NOMO-1 (cell line): ENCODE results near the gene ZC3H13.
A peak's percentile ranks its signal among the peaks of the same experiment; 100 is the strongest.

Experiments used
- DNase-seq, 2 experiments: peaks; one replicate each; lab custom pipeline; 2025; ENCODE audit not compliant: unreplicated experiment in 2 of 2; lab: John Stamatoyannopoulos, UW

The ZC3H13 gene

DNA sequence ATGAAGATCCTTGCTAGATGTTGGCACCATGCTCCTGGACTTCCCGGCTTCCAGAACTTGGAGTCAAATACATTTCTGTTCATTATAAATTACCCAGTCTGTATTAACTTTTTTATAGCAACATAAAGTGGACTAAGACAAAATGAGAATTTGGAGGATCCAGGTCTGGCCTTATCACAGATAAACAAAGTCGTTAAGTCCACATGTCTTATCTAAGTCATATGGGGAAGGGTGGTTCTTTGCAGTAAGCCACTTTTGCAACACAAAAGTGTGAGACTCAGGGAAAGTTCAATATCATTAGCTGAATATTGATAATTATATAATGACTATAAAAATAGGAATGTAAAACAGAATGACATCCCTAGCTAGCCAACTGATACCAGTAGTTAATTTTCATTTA lies 109.4 kb downstream of the ZC3H13 start:
- no peak for DNase-seq

DNA sequence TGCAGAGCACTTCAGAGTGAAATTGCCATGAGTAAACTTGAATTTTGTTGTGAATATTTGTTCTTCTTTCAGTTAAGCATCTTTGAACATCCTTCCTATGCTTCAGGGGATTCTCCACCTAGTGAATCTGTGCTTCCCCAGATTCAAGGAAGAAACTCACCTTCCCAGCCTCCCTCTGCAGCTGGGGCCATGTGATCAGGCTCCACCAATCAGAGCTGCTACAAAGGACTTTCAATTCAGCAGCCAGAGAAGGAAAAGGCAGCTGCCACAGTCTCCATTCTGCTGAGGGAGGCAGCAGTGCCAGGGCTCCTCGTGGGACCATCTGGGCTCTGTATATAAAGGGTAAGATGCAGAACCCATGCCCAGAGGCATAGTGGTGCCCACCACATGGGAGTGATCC lies 111.3 kb downstream of the ZC3H13 start:
- DNase-seq, result no peak

DNA sequence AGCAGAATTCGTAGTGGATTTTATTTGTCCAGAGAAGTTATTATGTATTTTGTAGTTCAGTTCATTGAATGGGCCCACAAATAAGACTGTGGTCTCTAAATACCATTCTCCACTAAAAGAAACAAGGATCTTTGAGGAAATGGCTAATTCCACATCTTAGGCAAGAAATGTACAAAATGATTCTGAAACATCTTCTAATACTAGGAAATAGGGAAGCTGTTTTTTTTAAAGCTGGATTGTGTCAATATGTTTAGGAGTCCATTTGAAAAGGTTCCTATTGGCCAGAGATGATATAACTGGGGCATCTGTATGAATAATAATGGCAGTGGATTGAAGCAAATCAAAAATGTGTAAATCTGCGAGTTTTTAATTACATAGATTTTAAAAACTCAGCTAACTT lies 112.5 kb downstream of the ZC3H13 start:
- no peak for DNase-seq

DNA sequence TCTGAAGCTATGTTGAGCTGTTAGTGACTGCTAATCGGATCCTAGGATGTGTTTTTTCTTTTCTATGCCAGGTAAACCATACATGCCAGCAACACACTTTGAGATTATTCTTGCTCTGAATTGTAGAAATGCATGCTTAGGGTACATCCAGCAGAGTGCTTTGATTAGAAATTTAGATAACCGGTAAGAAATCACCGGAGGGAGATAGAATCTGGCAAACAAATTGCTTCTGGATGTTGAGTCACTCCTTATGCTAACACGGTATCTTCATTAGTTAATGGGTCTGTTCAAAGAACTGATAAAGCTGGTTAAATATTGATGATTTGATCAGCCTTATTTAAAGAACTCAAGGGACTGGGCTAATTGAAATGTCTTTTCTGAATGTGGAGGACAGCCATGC lies 115.9 kb downstream of the ZC3H13 start:
- no peak for DNase-seq

DNA sequence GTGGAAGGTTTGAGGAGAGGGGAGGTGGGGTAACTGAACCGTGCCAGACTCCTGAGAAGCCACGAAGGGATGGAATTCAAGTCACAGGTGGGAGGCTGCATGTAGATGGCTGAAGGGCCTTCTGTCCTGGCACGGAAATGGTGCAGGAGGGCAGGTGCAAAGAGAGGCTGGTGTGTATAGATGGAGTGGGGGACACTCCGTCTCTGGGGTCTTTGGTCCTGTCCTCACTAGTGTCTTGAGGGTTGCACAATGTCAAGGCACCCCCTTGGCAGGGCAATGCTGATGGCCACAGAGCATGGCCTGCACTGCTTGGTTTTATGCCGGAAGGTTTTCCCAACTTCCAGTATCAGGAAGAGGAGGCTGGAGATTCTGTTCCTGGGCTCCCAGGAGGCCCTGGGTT lies 118.3 kb downstream of the ZC3H13 start:
- DNase-seq, result no peak

DNA sequence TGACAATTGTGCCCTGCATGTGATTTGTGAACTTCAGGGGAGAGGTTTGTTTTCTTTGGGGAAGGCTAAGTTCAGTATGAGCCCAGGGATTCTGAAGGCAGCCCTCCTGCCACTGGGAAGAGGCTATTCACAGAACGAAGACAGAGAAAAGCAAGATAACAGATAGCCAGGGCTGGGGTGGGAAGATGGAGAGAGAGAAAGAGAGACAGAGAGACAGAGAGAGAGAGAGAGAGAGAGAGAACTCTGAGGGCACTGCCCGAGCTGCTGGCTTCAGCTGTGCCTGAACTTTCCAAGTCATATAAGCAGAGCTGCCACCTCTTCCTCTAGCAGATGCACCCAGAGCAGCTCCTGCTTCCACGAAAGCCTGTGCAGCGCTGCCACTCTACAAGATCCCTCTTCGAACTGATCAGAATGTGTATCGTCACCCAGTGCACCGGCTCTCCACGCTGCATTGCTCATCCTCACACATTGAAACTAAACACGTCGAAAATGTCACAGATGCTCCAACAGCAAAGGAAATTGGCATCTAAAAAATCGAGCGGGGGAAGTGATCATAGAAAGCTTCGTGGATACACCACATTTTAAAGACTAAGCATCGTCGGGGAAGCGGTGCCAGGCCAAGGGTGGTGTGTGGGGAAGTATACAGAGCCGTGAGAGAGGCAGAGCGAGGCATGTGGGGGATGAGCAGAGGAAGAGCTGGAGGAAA lies 119.2 kb downstream of the ZC3H13 start:
- DNase-seq, result no peak

DNA sequence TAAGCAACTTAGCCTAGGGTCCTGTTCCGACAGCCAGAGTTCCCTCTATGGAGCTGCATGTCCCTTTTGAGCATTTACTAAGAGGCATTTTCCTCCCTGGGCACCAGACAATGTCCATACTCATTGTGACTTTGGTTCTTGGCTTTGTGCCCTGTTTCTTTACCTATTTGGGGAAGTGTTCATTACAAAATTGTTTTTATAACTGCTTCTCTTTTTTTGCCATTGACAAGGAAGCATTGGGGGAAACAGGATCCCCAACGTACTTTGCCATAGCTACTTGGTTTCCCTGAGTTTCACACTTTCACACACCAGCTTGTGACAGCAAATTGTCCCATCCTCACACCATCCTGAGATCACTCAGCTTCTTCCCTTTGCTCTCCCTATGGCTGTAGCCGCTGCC lies 119.9 kb downstream of the ZC3H13 start:
- peak; percentile 80 to 93 for DNase-seq

DNA sequence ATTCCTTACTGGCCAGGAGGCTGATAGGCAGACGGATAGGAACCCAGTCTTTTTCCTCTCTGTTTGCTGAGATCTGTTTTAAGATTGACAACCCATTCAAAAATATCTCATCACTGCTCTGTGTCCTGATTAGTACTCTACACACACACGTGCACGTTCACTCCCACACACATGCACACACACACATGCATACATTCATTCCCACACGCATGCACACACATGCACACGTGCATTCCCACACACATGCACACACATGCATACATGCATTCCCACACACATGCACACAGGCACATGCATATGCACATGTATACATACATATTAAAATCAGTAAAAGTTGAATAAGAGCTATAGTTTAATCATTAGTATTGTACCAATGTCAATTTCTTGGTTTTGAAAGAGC lies 120.4 kb downstream of the ZC3H13 start:
- no peak for DNase-seq

DNA sequence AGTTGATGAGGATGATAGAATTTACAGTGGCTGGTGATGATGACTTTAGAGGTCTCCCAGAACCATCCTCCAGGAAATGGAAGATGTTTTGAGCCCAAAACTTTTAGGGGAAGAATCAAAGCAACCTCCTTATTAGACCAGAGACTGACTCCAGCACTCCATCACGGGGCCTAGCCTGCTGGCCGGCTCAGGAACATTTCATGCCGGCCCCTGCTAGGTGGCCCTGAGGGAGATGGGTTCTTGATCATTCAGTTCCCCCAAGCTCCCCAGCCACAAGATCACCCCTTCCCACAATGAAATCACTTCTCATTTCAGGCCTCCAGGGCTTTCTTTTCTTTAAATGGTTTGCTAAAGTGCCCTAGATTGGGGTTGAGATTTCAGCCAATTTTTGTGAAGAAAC lies 121.3 kb downstream of the ZC3H13 start:
- no peak for DNase-seq

DNA sequence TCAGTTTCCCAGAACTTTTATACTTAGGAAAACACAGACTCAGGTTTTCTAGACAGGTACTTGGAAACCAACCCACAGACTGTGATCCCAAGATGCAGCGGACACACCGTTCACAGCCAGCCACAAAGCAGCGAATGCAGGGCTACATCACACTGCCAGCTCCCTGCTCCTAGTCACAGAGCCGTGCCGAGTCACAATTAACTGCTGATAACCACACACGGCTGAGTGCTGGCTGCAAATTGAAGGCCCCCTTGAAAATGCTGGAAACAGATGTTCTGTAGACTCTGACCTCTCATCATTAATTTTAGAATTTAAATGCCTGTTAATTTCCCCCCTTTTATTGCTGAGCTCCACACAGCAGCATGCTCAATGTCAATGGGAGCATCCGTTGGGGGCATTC lies 122.4 kb downstream of the ZC3H13 start:
- no peak for DNase-seq

DNA sequence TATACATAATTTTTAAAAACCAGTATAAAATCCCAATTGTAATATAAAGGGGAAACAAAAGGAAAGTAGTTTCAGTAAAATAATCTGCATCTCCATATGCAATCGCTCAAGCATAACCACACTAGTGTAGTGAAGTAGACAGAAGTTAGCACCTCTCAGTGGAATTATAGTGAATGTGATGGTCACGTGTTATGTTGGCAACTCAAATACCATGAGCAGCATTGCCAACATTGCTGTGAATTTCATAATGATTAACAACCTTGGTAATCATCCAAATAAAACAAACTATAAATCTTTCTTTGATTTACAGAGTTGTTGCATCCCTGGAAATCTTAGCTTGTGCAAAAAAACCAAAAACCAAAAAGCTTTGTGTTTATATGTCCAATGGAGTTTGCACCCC lies 123.7 kb downstream of the ZC3H13 start:
- no peak for DNase-seq

DNA sequence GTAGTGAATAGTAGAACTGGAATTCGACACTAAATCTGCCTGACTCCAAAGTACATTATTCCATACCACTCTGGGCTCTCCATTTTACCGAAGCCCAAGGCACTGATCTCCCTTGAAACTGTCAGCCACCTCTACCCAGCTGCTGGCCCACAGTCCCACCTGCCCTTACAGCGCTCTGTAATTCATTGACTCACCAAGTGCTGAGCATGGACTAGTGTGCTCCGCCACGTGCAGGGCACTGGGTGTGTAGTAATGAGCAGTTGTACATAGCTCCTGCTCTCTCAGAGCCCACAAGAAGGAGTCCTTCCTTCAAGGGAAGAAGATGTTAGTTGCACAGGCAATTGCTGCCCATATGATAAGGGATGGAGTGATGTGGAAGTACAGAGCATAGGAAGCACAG lies 124.4 kb downstream of the ZC3H13 start:
- DNase-seq, result no peak

DNA sequence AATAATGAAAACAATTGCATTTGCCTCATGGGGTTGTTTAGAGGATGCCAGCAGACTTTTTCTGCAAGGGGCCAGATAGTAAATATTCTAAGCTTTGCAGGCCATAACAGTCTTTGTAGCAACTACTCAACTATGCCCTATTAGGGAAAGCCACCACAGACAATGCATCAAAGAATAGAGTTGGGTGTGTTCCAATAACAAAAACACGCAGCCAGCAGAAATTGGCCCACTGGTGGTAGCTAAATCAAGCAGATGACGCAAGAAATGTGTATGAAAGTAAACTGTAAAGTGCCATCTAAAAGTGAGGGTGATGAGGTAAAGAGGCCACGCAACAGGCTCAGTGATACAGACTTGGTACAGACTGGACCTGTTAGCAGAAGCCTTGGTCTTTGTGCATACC lies 125.8 kb downstream of the ZC3H13 start:
- peak in 1 of 2 experiments; percentile 15 for DNase-seq

DNA sequence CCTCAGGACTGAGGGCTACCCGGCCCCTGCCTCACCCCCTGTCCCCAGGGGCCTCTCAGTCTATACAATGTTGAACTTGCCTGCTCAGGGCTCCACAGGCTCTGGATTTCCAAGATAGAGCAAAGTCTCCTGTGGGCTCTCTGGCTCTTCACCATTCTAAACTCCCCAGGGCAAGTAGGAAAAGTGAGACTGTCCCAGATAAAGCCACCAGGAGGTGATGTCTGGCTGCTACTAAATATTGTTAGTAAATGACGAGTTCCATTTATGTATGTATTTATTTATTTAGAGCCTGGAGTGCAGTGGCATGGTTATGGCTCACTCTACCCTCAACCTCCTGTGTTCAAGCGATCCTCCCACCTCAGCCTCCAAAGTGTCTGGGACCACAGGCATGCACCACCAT lies 127.4 kb downstream of the ZC3H13 start:
- no peak for DNase-seq

DNA sequence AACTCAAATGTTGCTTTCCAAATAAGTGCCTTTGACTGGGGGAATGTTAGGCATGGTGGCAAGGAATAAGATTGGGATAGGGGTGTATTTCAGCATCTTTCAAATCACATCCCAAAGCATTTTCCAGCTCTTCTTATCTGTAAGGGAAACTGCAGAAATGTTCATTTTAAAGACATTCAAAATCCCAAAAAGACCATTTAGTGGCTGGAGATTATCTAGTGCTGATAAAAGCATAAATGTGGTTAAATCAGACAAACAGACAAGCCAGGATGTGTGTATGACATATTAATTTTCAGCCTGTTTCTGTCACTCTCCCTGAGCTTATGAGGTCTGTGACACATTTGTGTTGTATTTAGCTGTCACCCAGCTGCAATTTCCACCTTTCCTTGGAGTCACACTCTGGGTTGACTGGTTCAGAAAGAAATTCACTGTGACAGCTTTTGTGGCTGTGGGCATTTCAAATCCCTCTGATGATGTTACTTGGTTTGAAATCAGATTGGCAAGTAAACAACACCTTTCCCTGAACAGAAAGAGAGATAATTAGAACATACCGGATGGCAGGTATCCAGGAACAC lies 131.3 kb downstream of the ZC3H13 start:
- no peak for DNase-seq

DNA sequence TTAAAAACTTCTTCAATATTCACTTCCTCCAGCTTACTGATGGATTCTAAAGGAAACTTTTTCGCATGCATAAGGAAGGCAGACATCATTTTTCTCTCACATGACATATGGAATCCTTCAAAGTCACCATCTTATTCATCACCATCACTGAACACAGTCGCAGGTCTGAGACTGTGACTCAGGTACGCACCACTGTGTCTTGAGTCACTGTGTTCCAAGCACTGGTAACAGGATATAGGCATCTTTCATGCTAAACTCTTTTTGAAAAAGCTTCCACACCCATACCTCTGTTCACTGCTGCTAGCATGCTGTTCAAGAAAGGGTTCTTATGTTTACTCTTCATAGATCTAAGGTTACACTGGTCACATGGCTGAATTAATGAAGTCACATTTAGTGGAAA lies 133.9 kb downstream of the ZC3H13 start:
- no peak for DNase-seq

DNA sequence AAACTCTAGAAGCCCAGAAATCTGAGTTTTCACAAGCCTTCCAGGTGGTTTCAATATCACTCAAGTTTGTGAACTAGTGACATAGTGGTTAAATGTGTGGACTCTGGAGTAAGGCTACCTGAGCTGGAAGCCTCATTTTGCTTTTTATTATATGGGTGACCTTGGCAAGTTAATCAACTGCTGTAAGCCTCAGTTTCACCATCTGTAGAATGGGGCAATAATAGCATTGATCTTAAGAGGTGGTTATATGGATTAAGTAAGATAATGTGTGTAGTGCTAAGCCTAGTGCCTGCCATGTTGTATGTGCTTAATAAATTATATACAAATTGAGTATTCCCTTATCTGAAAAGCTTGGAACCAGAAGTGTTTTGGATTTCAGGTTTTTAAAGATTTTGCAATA lies 135.5 kb downstream of the ZC3H13 start:
- no peak for DNase-seq

DNA sequence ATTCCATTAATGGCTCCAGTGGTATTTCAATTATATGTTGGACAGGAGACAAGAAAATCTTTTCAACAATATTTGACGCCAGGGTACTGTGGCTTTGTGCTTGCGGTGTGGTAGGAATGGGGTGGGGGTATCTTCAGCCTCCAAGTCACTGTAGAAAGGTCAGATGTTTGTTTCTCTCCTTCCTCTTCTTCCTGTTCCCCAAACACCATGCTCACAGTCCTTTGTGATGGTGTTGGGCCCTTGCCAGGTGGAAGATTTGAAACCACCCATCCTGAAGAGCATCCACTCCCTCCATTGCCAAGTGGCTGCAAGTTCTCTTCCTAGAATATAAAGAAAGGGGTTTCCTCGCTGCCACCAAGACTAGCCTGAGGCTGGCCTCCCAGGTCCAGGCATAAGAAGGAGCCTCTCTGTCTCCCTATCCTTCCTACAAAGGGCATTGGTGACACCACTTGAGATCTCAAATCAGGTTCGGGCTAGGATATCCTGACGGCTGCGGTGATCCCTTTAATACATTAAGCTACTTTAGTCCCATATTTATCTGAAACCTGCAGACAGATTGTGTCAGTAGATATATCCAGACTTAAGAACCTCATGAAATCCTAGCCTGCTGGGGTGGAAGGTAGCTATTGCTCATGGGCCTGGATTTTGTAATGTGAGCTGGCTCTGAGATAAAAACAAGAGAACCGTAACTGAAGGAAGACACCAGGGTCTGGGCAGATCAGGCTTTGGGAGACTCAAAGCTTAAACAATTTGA lies 136.7 kb downstream of the ZC3H13 start:
- DNase-seq, result no peak

DNA sequence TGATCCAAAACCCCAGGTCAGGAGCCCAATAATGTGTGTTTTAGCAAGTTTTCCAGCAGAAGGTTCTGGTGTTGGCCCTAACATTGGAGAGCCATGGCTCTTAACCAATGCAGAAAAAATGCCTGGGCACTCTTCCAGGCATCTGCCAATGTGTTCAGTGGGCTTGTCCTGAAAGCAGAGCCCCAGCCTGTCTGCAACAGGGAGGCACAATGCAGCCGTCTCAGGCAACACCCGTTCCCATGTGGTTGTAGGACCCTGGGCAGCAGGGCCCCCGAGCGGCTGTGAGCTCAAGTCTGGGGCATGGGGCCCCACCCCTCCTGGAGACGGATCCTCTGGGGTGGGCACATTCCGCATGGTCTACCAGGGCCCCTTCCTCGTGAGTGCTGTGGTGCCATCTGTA lies 142.9 kb downstream of the ZC3H13 start:
- DNase-seq, result no peak

DNA sequence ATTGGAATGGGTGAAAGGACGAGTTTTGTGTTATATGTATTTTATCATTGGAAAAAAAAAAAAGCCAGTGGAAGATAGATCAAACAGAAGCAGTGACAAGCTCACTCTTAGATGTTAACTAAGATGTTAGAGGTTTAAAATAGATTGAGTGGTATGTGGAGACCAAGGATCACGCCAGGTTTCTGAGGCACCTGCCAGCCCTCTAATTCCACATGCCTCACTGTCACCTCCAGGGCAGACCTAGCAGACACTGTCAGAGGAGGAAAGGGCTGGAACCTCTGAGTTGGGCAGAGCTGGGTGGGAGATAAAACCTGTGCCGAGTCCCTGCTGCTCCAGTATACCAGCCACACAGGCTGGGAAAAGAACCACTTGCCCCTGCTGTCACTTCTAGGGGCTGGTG lies 143.5 kb downstream of the ZC3H13 start:
- no peak for DNase-seq

DNA sequence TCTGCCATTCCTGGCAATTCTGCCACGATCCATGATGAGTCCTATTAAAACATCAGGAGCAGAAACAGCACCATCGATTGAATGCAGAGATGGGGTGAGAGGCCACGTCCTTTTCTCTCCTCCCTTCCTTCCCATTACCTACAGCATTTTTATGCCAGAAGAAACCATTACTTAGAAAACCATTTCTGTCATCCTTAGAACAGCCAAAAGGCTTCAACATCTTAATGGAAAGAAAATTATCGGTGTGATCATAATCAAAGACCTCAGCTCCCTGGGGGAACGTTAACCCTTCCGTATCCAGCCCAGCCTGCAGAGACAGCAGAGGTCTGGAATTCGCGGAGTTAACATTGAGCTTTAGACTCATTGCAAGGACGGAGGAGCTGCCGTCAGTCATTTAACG lies 145.0 kb downstream of the ZC3H13 start:
- no peak for DNase-seq
